ENCODE data around the gene MBD6. TPM values are rescaled to one million over a fixed set of nuclear protein-coding genes. Genes with fewer than 3 reads are reported as not detected.

The MBD6 gene
- total and polyA plus RNA-seq, 2 experiments from 2014 or later: 14.1 to 36.9 TPM

- no peak for DNase-seq (ENCODE audit: low read depth in 1 of 2, low spot score in 1 of 2)
- peaks cover 61% of the 10 kb centered on the region for H3K36me3 ChIP-seq
- H3K27ac ChIP-seq: no peak overlapping the region
- no peaks in the 10 kb centered on the region for H3K4me1 ChIP-seq (ENCODE audit: low read depth)
- H3K4me3 ChIP-seq: no peak overlapping the region
- no peaks in the 10 kb centered on the region for H3K9me3 ChIP-seq (ENCODE audit: low read depth)
- no peak for TF ChIP-seq CTCF (IDR thresholded peaks at IDR 0.05; ENCODE audit: low read depth, low read length)
- H3K27me3 ChIP-seq: no peaks in the 10 kb centered on the region
Observed at GRCh38 chr12:57533108-57533507, 10.5 kb downstream of the MBD6 start.

- Histone ChIP-seq H3K4me3 (no peak overlapping the region), H3K4me1 (ENCODE audit: low read depth) (no peaks in the 10 kb centered on the region), H3K36me3 (peaks cover 50% of the 10 kb centered on the region), H3K27ac (no peak overlapping the region), H3K27me3 (no peaks in the 10 kb centered on the region), H3K9me3 (ENCODE audit: low read depth) (no peaks in the 10 kb centered on the region)
- no peak for TF ChIP-seq CTCF (IDR thresholded peaks at IDR 0.05; ENCODE audit: low read depth, low read length)
- no peak for DNase-seq (ENCODE audit: low read depth in 1 of 2, low spot score in 1 of 2)
Observed at GRCh38 chr12:57534250-57534649, 11.6 kb downstream of the MBD6 start.

GRCh38 chr12:57534991-57535543, 12.4 kb downstream of the MBD6 start:
- no peak overlapping the region for H3K4me3 ChIP-seq
- H3K4me1 ChIP-seq (ENCODE audit: low read depth): no peaks in the 10 kb centered on the region
- no peak for TF ChIP-seq CTCF (IDR thresholded peaks at IDR 0.05; ENCODE audit: low read depth, low read length)
- no peaks in the 10 kb centered on the region for H3K27me3 ChIP-seq
- peaks cover 46% of the 10 kb centered on the region for H3K36me3 ChIP-seq
- no peak for DNase-seq (ENCODE audit: low read depth in 1 of 2, low spot score in 1 of 2)
- H3K9me3 ChIP-seq (ENCODE audit: low read depth): no peaks in the 10 kb centered on the region
- H3K27ac ChIP-seq: no peak overlapping the region

- H3K4me3 ChIP-seq: no peak overlapping the region
- no peak overlapping the region for H3K27ac ChIP-seq
- H3K4me1 ChIP-seq (ENCODE audit: low read depth): no peaks in the 10 kb centered on the region
- TF ChIP-seq CTCF (IDR thresholded peaks at IDR 0.05; ENCODE audit: low read depth, low read length): no peak
- H3K9me3 ChIP-seq (ENCODE audit: low read depth): no peaks in the 10 kb centered on the region
- H3K27me3 ChIP-seq: no peaks in the 10 kb centered on the region
- H3K36me3 ChIP-seq: peaks cover 37% of the 10 kb centered on the region
- DNase-seq (ENCODE audit: low read depth in 1 of 2, low spot score in 1 of 2): no peak
Observed at GRCh38 chr12:57535764-57536596, 13.4 kb downstream of the MBD6 start.

- Histone ChIP-seq H3K27ac (no peak overlapping the region), H3K9me3 (ENCODE audit: low read depth) (no peaks in the 10 kb centered on the region), H3K4me3 (no peak overlapping the region), H3K4me1 (ENCODE audit: low read depth) (no peaks in the 10 kb centered on the region), H3K36me3 (peaks cover 35% of the 10 kb centered on the region), H3K27me3 (no peaks in the 10 kb centered on the region)
- no peak for TF ChIP-seq CTCF (IDR thresholded peaks at IDR 0.05; ENCODE audit: low read depth, low read length)
- no peak for DNase-seq (ENCODE audit: low read depth in 1 of 2, low spot score in 1 of 2)
Observed at GRCh38 chr12:57536597-57536942, 13.9 kb downstream of the MBD6 start.

Data from cardiac muscle cell (in vitro differentiated cells and primary cell).